CD4-positive, CD25-positive, alpha-beta regulatory T cell (primary cell): ENCODE results near the gene CHMP3. TPM values are rescaled to one million over a fixed set of nuclear protein-coding genes. Genes with fewer than 3 reads are reported as not detected.
"Not testable (repeated sequence)": the region's sequence is repeated elsewhere in the genome, so short reads cannot be mapped to it uniquely, and the experiment has no call there.

Experiments used
- ATAC-seq, 2 donors: fragments of 150-1000 bp; cut with Tn5 transposase; one replicate each; pipeline ENCODE4 v1.10.0; 2021; ENCODE audit warnings: low read depth in 2 of 2, moderate number of reproducible peaks in 2 of 2, moderate library complexity in 1 of 2
- DNase-seq, 3 donors: peaks; one replicate each; pipeline versions ENCODE4 v3.0.0 to v3.0.0-alpha.2; 2012 to 2022; ENCODE audit warnings: mixed read lengths in 1 of 3
- H3K27ac ChIP-seq: one replicate; pipeline ENCODE4 v1.7.0; 2013; ENCODE audit warnings: mild to moderate bottlenecking, low read length; ENCODE audit not compliant: insufficient read depth, poor library complexity, severe bottlenecking
- H3K27me3 ChIP-seq: one replicate; pipeline ENCODE4 v1.7.0; 2013; ENCODE audit warnings: low read length; ENCODE audit not compliant: control insufficient read depth, insufficient read depth
- H3K36me3 ChIP-seq: one replicate; pipeline ENCODE4 v1.7.0; 2013; ENCODE audit warnings: mild to moderate bottlenecking, low read length, moderate library complexity; ENCODE audit not compliant: control insufficient read depth, insufficient read depth
- H3K4me1 ChIP-seq: 2 replicates; pipeline ENCODE4 v1.7.0; 2013; ENCODE audit warnings: mild to moderate bottlenecking, low read length; ENCODE audit not compliant: insufficient read depth, control insufficient read depth, poor library complexity, severe bottlenecking
- H3K4me3 ChIP-seq: one replicate; pipeline ENCODE4 v1.7.0; 2013; ENCODE audit warnings: low read depth, mild to moderate bottlenecking, low read length, moderate library complexity
- H3K9me3 ChIP-seq, 2 experiments: 1 replicate in 1 of 2; 2 replicates in 1 of 2; pipeline ENCODE4 v1.7.0; 2013; ENCODE audit warnings: low read length in 2 of 2, mild to moderate bottlenecking in 1 of 2, moderate library complexity in 1 of 2; ENCODE audit not compliant: control insufficient read depth in 2 of 2
- H3K27ac Mint-ChIP-seq, 3 donors: one replicate each; pipeline ENCODE4 v1.8.0; 2020 to 2022; ENCODE audit warnings: mild to moderate bottlenecking in 3 of 3, mixed read lengths in 3 of 3, moderate library complexity in 2 of 3
- H3K27me3 Mint-ChIP-seq: one replicate; pipeline ENCODE4 v1.8.0; 2022; ENCODE audit warnings: mild to moderate bottlenecking, mixed read lengths
- H3K36me3 Mint-ChIP-seq: one replicate; pipeline ENCODE4 v1.8.0; 2020; ENCODE audit warnings: mixed read lengths
- H3K4me1 Mint-ChIP-seq, 4 donors: one replicate each; pipeline ENCODE4 v1.8.0; 2020 to 2022; ENCODE audit warnings: mixed read lengths in 4 of 4, mild to moderate bottlenecking in 1 of 4
- H3K4me3 Mint-ChIP-seq, 4 donors: one replicate each; pipeline ENCODE4 v1.8.0; 2020 to 2022; ENCODE audit warnings: mild to moderate bottlenecking in 4 of 4, mixed read lengths in 4 of 4, moderate library complexity in 3 of 4
- H3K9me3 Mint-ChIP-seq, 7 donors: one replicate each; pipeline ENCODE4 v1.8.0; 2020 to 2022; ENCODE audit warnings: mixed read lengths in 7 of 7, mild to moderate bottlenecking in 3 of 7, moderate library complexity in 2 of 7
- polyA plus RNA-seq, 4 donors: library from polyadenylated mRNA; unstranded; fragments of 300-500 nt; fragmentation: Illumina TruSeq; gene quantifications; one replicate each; pipeline ENCODE4 v1.2.3, GENCODE V29; 2021
- total RNA-seq: library from RNA; stranded (reverse); gene quantifications from one replicate; pipeline ENCODE4 v1.2.3, GENCODE V29; 2022

The CHMP3 gene
- total and polyA plus RNA-seq, 5 donors from 2014 or later, result 67.5 to 85.2 (median 79.8) TPM

DNA sequence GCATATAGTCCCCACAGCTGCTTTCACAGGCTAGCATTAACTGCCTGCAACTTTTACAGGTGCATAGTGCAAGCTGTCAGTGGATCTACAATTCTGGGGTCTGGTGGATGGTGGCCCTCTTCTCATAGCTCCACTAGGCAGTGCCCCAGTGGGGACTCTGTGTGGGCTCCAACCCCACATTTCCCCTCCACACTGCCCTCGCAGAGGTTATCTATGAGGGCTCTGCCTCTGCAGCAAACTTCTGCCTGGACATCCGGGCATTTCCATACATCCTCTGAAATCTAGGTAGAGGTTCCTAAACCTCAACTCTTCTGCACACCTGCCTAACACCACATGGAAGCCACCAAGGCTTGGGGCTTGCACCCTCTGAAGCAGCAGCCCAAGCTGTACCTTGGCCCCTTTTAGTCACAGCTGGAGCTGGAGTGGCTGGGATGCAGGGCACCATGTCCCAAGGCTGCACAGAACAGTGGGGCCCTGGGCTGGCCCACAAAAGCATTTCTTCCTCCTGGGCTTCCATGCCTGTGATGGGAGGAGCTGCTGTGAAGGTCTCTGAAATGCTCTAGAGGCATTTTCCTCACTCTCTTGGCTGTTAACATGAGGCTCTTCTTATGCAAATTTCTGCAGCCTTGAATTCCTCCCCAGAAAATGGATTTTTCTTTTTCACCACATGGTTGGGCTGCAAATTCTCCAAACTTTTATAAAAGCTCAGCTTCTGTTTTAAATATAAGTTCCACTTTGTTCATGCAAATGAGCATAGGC is 62.7 kb downstream of the CHMP3 start:
- Histone ChIP-seq H3K4me1 (no peaks in the 10 kb centered on the region), H3K9me3 (peaks cover 17 to 25% of the 10 kb centered on the region in 2 experiments), H3K4me3 (no peak overlapping the region), H3K36me3 (peaks cover 88% of the 10 kb centered on the region), H3K27ac (no peak overlapping the region), H3K27me3 (no peaks in the 10 kb centered on the region)
- no peak overlapping the region for H3K27ac Mint-ChIP-seq
- peaks cover 0 to 31% (median 12%) of the 10 kb centered on the region in 7 donors for H3K9me3 Mint-ChIP-seq
- H3K27me3 Mint-ChIP-seq, result no peaks in the 10 kb centered on the region
- DNase-seq (peak in 1 of 3 donors; percentile 39), ATAC-seq (no peak)
- no peak overlapping the region for H3K4me3 Mint-ChIP-seq
- H3K4me1 Mint-ChIP-seq, result peaks cover 9 to 21% (median 14%) of the 10 kb centered on the region in 4 donors
- peaks cover 88% of the 10 kb centered on the region for H3K36me3 Mint-ChIP-seq

- Histone ChIP-seq H3K27ac (no peak overlapping the region), H3K27me3 (no peaks in the 10 kb centered on the region), H3K36me3 (peaks cover 84% of the 10 kb centered on the region), H3K4me1 (no peaks in the 10 kb centered on the region), H3K4me3 (no peak overlapping the region), H3K9me3 (peaks cover 17 to 25% of the 10 kb centered on the region in 2 experiments)
- Mint-ChIP-seq H3K27ac (no peak overlapping the region), H3K36me3 (peaks cover 87% of the 10 kb centered on the region), H3K9me3 (peaks cover 0 to 33% (median 13%) of the 10 kb centered on the region in 7 donors), H3K4me3 (no peak overlapping the region), H3K4me1 (peaks cover 14 to 29% (median 18%) of the 10 kb centered on the region in 4 donors), H3K27me3 (no peaks in the 10 kb centered on the region)
- ATAC-seq (no peak), DNase-seq (no peak)
Measured at GRCh38 chr2:86499326-86499725, 63.9 kb downstream of the CHMP3 start.

GRCh38 chr2:86498468-86499260 is 64.6 kb downstream of the CHMP3 start:
- peaks cover 0 to 33% (median 13%) of the 10 kb centered on the region in 7 donors for H3K9me3 Mint-ChIP-seq
- DNase-seq, result no peak
- Histone ChIP-seq H3K4me3 (no peak overlapping the region), H3K4me1 (no peaks in the 10 kb centered on the region), H3K27me3 (no peaks in the 10 kb centered on the region), H3K9me3 (peaks cover 17 to 25% of the 10 kb centered on the region in 2 experiments), H3K36me3 (peaks cover 78% of the 10 kb centered on the region), H3K27ac (no peak overlapping the region)
- H3K27ac Mint-ChIP-seq, result no peak overlapping the region
- no peak for ATAC-seq
- H3K4me1 Mint-ChIP-seq, result peaks cover 11 to 33% (median 19%) of the 10 kb centered on the region in 4 donors
- H3K4me3 Mint-ChIP-seq, result no peak overlapping the region
- no peaks in the 10 kb centered on the region for H3K27me3 Mint-ChIP-seq
- H3K36me3 Mint-ChIP-seq, result peaks cover 88% of the 10 kb centered on the region

DNA sequence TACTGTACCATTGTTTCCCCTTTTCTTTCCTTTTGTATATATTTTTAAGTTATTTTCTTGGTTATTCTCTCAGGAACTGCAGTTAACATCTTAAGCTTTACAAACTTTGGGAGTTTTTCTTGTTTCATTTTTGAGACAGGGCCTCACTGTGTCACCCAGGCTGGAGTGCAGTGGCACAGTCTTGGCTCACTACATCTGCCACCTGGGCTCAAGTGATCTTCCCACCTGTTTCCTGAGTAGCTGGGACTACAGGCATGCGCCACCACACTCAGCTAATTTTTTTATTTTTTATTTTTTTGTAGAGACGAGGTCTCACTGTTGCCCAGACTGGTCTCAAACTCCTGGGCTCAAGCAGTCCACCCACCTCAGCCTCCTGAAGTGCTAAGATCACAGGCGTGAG is 66.9 kb downstream of the CHMP3 start:
- not testable (repeated sequence) for H3K27ac Mint-ChIP-seq, H3K4me3 ChIP-seq, ATAC-seq, H3K27me3 Mint-ChIP-seq, DNase-seq, H3K27me3 ChIP-seq, H3K4me1 ChIP-seq, H3K27ac ChIP-seq, H3K4me3 Mint-ChIP-seq
- Mint-ChIP-seq H3K9me3 (peaks cover 0 to 28% (median 11%) of the 10 kb centered on the region in 7 donors), H3K36me3 (peaks cover 85% of the 10 kb centered on the region), H3K4me1 (peaks cover 12 to 34% (median 19%) of the 10 kb centered on the region in 4 donors)
- peaks cover 11 to 21% of the 10 kb centered on the region in 2 experiments for H3K9me3 ChIP-seq
- peaks cover 79% of the 10 kb centered on the region for H3K36me3 ChIP-seq

DNA sequence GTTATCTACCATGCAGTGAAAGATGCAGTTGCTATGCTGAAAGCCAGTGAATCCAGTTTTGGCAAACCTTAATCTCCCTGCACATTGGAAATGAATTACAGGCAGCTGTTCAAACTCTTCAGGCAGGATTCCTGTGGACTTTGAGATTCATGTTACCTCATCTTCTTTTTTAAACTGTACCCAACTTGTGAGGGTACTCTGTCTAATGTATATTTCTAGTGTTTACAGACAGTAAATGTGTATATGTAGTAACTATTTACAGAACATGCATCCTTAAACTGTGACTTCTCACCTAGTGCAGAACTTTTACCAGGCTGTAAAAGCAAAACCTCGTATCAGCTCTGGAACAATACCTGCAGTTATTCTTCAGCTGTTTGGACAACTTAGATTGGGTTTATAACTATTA is 71.2 kb downstream of the CHMP3 start:
- Mint-ChIP-seq H3K4me3 (no peak overlapping the region), H3K9me3 (peaks cover 0 to 6% (median 2%) of the 10 kb centered on the region in 7 donors)

GRCh38 chr2:86491088-86491487 is 72.2 kb downstream of the CHMP3 start:
- Mint-ChIP-seq H3K27ac (peak overlapping the region; percentile 12 to 27 (median 15)), H3K9me3 (peaks cover 0 to 6% (median 2%) of the 10 kb centered on the region in 7 donors), H3K36me3 (peaks cover 80% of the 10 kb centered on the region), H3K27me3 (no peaks in the 10 kb centered on the region), H3K4me1 (peaks cover 15 to 25% (median 18%) of the 10 kb centered on the region in 4 donors), H3K4me3 (no peak overlapping the region)
- Histone ChIP-seq H3K27me3 (no peaks in the 10 kb centered on the region), H3K27ac (no peak overlapping the region), H3K4me1 (no peaks in the 10 kb centered on the region), H3K4me3 (no peak overlapping the region), H3K9me3 (no peaks in the 10 kb centered on the region), H3K36me3 (peaks cover 85% of the 10 kb centered on the region)
- DNase-seq (no peak), ATAC-seq (no peak)

More for the DNA sequence above, 71.2 kb downstream of the CHMP3 start:
- H3K9me3 ChIP-seq, result no peaks in the 10 kb centered on the region
- Mint-ChIP-seq H3K4me1 (peaks cover 15 to 31% (median 23%) of the 10 kb centered on the region in 4 donors), H3K36me3 (peaks cover 80% of the 10 kb centered on the region), H3K27me3 (no peaks in the 10 kb centered on the region), H3K27ac (peak overlapping the region in 1 of 3 donors; percentile 27)
- ATAC-seq, result no peak
- no peak for DNase-seq
- H3K36me3 ChIP-seq, result peaks cover 81% of the 10 kb centered on the region
- no peaks in the 10 kb centered on the region for H3K4me1 ChIP-seq
- no peaks in the 10 kb centered on the region for H3K27me3 ChIP-seq
- no peak overlapping the region for H3K27ac ChIP-seq
- H3K4me3 ChIP-seq, result no peak overlapping the region

GRCh38 chr2:86490245-86490644 is 73.0 kb downstream of the CHMP3 start:
- Mint-ChIP-seq H3K4me3 (no peak overlapping the region), H3K4me1 (peaks cover 8 to 23% (median 12%) of the 10 kb centered on the region in 4 donors), H3K9me3 (peaks cover 0 to 2% (median 0%) of the 10 kb centered on the region in 7 donors), H3K27ac (peak overlapping the region in 1 of 3 donors; percentile 27), H3K36me3 (peaks cover 79% of the 10 kb centered on the region), H3K27me3 (no peaks in the 10 kb centered on the region)
- Histone ChIP-seq H3K27me3 (no peaks in the 10 kb centered on the region), H3K36me3 (peaks cover 89% of the 10 kb centered on the region), H3K4me3 (no peak overlapping the region), H3K9me3 (no peaks in the 10 kb centered on the region), H3K27ac (no peak overlapping the region), H3K4me1 (no peaks in the 10 kb centered on the region)
- DNase-seq (no peak), ATAC-seq (no peak)
